ENCODE data around the gene KLHL33. TPM values are rescaled to one million over a fixed set of nuclear protein-coding genes. Genes with fewer than 3 reads are reported as not detected.

The KLHL33 gene
- polyA plus RNA-seq, 2 of the 4 experiments (the other 2 are of a cell fraction), result not detected

DNA sequence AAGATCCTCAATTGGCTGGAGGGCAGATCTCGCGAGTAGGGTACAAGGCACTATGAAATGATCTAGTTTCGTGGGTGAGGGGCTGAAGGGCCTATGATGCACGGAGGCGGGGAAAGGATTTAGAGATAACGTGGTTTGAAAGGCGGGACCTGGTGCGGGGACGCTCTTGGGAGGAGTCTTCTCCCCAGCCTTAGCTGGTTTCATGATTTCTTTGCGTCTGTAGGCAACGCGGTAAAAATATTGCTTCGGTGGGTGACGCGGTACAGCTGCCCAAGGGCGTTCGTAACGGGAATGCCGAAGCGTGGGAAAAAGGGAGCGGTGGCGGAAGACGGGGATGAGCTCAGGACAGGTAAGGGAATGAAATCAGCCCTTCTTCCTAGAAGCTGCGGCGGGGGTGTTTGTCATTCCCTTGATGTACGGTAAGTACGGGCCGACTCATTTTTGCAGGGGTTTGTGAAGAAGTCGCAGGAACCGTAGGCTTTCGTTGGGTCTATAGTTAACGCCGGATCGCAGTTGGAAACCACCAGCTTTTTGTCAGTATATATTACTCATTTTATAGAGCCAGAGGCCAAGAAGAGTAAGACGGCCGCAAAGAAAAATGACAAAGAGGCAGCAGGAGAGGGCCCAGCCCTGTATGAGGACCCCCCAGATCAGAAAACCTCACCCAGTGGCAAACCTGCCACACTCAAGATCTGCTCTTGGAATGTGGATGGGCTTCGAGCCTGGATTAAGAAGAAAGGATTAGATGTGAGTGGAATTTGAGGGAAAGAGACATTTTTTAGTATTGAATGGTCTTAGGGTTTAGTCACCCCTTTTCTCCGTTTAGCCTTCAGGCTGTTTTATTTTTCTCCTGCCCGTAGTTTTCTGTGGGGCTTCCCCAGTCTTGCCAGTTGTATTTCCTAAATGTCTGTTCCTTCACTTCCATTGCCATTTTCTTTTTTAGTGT, 19.7 kb upstream of the KLHL33 start (continued):
- TF ChIP-seq, protein P1, sequence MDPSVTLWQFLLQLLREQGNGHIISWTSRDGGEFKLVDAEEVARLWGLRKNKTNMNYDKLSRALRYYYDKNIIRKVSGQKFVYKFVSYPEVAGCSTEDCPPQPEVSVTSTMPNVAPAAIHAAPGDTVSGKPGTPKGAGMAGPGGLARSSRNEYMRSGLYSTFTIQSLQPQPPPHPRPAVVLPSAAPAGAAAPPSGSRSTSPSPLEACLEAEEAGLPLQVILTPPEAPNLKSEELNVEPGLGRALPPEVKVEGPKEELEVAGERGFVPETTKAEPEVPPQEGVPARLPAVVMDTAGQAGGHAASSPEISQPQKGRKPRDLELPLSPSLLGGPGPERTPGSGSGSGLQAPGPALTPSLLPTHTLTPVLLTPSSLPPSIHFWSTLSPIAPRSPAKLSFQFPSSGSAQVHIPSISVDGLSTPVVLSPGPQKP (IDR thresholded peaks at IDR 0.05; ENCODE audit: low read depth, low read length), result no peak
- no peak for TF ChIP-seq RARB (CRISPR knock-in tag; IDR thresholded peaks at IDR 0.05)
- no peak for TF ChIP-seq NFE2L2 (conservative IDR thresholded peaks at IDR 0.05; ENCODE audit: low read length)
- TF ChIP-seq, protein P2, sequence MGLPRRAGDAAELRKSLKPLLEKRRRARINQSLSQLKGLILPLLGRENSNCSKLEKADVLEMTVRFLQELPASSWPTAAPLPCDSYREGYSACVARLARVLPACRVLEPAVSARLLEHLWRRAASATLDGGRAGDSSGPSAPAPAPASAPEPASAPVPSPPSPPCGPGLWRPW (IDR thresholded peaks at IDR 0.05), result no peak
- TF ChIP-seq ZFP36 (IDR thresholded peaks at IDR 0.05; ENCODE audit: borderline replicate concordance, partially characterized antibody), result no peak
- no peak for TF ChIP-seq ZNF302 (CRISPR knock-in tag; IDR thresholded peaks at IDR 0.05)
- no peak for TF ChIP-seq KDM1A (IDR thresholded peaks at IDR 0.05; ENCODE audit: low read depth)
- TF ChIP-seq MAFK (IDR thresholded peaks at IDR 0.05; ENCODE audit: partially characterized antibody), result no peak
- TF ChIP-seq GATA3 (IDR thresholded peaks at IDR 0.05; ENCODE audit: borderline replicate concordance), result peak; percentile 4; the same call in 1 of the 2 replicates
- TF ChIP-seq CHD2 (IDR thresholded peaks at IDR 0.05; ENCODE audit: low read length, partially characterized antibody), result peak; percentile 82
- peak; percentile 63; the same call in 1 of the 2 replicates for TF ChIP-seq KDM5A (IDR thresholded peaks at IDR 0.05)
- TF ChIP-seq JUNB (IDR thresholded peaks at IDR 0.05), result no peak
- TF ChIP-seq HDAC2 (IDR thresholded peaks at IDR 0.05), result no peak
- no peak for TF ChIP-seq MAZ (IDR thresholded peaks at IDR 0.05; ENCODE audit: borderline replicate concordance, low read depth, low read length)
- no peak for TF ChIP-seq RAD21 (conservative IDR thresholded peaks at IDR 0.05 in 1 of 2, IDR thresholded peaks at IDR 0.05 in 1 of 2)
- TF ChIP-seq EP300 (IDR thresholded peaks at IDR 0.05), result no peak
- no peak for TF ChIP-seq FOXS1 (CRISPR knock-in tag; IDR thresholded peaks at IDR 0.05)
- TF ChIP-seq, protein P3, sequence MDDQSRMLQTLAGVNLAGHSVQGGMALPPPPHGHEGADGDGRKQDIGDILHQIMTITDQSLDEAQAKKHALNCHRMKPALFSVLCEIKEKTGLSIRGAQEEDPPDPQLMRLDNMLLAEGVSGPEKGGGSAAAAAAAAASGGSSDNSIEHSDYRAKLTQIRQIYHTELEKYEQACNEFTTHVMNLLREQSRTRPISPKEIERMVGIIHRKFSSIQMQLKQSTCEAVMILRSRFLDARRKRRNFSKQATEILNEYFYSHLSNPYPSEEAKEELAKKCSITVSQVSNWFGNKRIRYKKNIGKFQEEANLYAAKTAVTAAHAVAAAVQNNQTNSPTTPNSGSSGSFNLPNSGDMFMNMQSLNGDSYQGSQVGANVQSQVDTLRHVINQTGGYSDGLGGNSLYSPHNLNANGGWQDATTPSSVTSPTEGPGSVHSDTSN (IDR thresholded peaks at IDR 0.05), result no peak
- TF ChIP-seq FOSB (CRISPR knock-in tag; IDR thresholded peaks at IDR 0.05), result peak; percentile 55; the same call in 1 of the 2 replicates
- no peak for TF ChIP-seq HOXB13 (CRISPR knock-in tag; IDR thresholded peaks at IDR 0.05; ENCODE audit: low read depth)
- TF ChIP-seq, protein P4, sequence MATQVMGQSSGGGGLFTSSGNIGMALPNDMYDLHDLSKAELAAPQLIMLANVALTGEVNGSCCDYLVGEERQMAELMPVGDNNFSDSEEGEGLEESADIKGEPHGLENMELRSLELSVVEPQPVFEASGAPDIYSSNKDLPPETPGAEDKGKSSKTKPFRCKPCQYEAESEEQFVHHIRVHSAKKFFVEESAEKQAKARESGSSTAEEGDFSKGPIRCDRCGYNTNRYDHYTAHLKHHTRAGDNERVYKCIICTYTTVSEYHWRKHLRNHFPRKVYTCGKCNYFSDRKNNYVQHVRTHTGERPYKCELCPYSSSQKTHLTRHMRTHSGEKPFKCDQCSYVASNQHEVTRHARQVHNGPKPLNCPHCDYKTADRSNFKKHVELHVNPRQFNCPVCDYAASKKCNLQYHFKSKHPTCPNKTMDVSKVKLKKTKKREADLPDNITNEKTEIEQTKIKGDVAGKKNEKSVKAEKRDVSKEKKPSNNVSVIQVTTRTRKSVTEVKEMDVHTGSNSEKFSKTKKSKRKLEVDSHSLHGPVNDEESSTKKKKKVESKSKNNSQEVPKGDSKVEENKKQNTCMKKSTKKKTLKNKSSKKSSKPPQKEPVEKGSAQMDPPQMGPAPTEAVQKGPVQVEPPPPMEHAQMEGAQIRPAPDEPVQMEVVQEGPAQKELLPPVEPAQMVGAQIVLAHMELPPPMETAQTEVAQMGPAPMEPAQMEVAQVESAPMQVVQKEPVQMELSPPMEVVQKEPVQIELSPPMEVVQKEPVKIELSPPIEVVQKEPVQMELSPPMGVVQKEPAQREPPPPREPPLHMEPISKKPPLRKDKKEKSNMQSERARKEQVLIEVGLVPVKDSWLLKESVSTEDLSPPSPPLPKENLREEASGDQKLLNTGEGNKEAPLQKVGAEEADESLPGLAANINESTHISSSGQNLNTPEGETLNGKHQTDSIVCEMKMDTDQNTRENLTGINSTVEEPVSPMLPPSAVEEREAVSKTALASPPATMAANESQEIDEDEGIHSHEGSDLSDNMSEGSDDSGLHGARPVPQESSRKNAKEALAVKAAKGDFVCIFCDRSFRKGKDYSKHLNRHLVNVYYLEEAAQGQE (IDR thresholded peaks at IDR 0.05), result peak; percentile 74
- TF ChIP-seq FOSL2 (IDR thresholded peaks at IDR 0.05), result no peak
- no peak for TF ChIP-seq FOSL2 (CRISPR knock-in tag; IDR thresholded peaks at IDR 0.05)
- no peak for TF ChIP-seq POLR2A (IDR thresholded peaks at IDR 0.05; ENCODE audit: low read length)
- TF ChIP-seq, protein P5, sequence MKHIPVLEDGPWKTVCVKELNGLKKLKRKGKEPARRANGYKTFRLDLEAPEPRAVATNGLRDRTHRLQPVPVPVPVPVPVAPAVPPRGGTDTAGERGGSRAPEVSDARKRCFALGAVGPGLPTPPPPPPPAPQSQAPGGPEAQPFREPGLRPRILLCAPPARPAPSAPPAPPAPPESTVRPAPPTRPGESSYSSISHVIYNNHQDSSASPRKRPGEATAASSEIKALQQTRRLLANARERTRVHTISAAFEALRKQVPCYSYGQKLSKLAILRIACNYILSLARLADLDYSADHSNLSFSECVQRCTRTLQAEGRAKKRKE (CRISPR knock-in tag; IDR thresholded peaks at IDR 0.05; ENCODE audit: low read depth), result no peak
- TF ChIP-seq, protein P6, sequence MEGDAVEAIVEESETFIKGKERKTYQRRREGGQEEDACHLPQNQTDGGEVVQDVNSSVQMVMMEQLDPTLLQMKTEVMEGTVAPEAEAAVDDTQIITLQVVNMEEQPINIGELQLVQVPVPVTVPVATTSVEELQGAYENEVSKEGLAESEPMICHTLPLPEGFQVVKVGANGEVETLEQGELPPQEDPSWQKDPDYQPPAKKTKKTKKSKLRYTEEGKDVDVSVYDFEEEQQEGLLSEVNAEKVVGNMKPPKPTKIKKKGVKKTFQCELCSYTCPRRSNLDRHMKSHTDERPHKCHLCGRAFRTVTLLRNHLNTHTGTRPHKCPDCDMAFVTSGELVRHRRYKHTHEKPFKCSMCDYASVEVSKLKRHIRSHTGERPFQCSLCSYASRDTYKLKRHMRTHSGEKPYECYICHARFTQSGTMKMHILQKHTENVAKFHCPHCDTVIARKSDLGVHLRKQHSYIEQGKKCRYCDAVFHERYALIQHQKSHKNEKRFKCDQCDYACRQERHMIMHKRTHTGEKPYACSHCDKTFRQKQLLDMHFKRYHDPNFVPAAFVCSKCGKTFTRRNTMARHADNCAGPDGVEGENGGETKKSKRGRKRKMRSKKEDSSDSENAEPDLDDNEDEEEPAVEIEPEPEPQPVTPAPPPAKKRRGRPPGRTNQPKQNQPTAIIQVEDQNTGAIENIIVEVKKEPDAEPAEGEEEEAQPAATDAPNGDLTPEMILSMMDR (IDR thresholded peaks at IDR 0.05), result no peak
- TF ChIP-seq, protein P7, sequence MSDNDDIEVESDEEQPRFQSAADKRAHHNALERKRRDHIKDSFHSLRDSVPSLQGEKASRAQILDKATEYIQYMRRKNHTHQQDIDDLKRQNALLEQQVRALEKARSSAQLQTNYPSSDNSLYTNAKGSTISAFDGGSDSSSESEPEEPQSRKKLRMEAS (IDR thresholded peaks at IDR 0.05), result peak; percentile 35; the same call in 1 of the 2 replicates
- TF ChIP-seq RNF2 (IDR thresholded peaks at IDR 0.05; ENCODE audit: borderline replicate concordance, low read depth), result no peak
- TF ChIP-seq, protein P8, sequence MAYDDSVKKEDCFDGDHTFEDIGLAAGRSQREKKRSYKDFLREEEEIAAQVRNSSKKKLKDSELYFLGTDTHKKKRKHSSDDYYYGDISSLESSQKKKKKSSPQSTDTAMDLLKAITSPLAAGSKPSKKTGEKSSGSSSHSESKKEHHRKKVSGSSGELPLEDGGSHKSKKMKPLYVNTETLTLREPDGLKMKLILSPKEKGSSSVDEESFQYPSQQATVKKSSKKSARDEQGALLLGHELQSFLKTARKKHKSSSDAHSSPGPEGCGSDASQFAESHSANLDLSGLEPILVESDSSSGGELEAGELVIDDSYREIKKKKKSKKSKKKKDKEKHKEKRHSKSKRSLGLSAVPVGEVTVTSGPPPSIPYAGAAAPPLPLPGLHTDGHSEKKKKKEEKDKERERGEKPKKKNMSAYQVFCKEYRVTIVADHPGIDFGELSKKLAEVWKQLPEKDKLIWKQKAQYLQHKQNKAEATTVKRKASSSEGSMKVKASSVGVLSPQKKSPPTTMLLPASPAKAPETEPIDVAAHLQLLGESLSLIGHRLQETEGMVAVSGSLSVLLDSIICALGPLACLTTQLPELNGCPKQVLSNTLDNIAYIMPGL (CRISPR knock-in tag; IDR thresholded peaks at IDR 0.05; ENCODE audit: borderline replicate concordance), result no peak
- TF ChIP-seq CBX8 (IDR thresholded peaks at IDR 0.05), result no peak
- TF ChIP-seq MYC (IDR thresholded peaks at IDR 0.05; ENCODE audit: borderline replicate concordance, low read length), result no peak
